GM21390 (cell line): ENCODE results near the gene ZBTB7A.

Experiments
- ATAC-seq: cut with Tn5 transposase; IDR thresholded peaks from one replicate; pipeline ENCODE4 v1.9.1; 2021; ENCODE audit not compliant: unreplicated experiment

ZBTB7A gene

GRCh38 chr19:4066682-4067395, at the start of gene ZBTB7A:
TSS of gene ZBTB7A (minus strand) at chr19:4066899. CDS start at chr19:4055232, 11,667 bp downstream.
- no peak for ATAC-seq

GRCh38 chr19:4115818-4116385, 49.2 kb upstream of the ZBTB7A start:
- ATAC-seq = no peak

GRCh38 chr19:4115050-4115817, 48.5 kb upstream of the ZBTB7A start:
- ATAC-seq = peak; percentile 69

- no peak for ATAC-seq
Observed at GRCh38 chr19:4114181-4114580, 47.5 kb upstream of the ZBTB7A start.

GRCh38 chr19:4113398-4114088, 46.8 kb upstream of the ZBTB7A start:
- no peak for ATAC-seq

- no peak for ATAC-seq
Observed at GRCh38 chr19:4112367-4112766, 45.7 kb upstream of the ZBTB7A start.

GRCh38 chr19:4109626-4109945, 42.9 kb upstream of the ZBTB7A start:
- ATAC-seq = no peak

- ATAC-seq = peak; percentile 52
Observed at GRCh38 chr19:4108767-4109625, 42.3 kb upstream of the ZBTB7A start.

GRCh38 chr19:4103080-4103433, 36.4 kb upstream of the ZBTB7A start:
- no peak for ATAC-seq

- ATAC-seq = no peak
Observed at GRCh38 chr19:4102339-4103079, 35.8 kb upstream of the ZBTB7A start.

GRCh38 chr19:4101496-4101770, 34.7 kb upstream of the ZBTB7A start:
- ATAC-seq = no peak

GRCh38 chr19:4100647-4101495, 34.2 kb upstream of the ZBTB7A start:
- no peak for ATAC-seq

GRCh38 chr19:4099041-4099764, 32.5 kb upstream of the ZBTB7A start:
- no peak for ATAC-seq

GRCh38 chr19:4098493-4098892, 31.8 kb upstream of the ZBTB7A start:
- ATAC-seq = no peak

- ATAC-seq = no peak
Observed at GRCh38 chr19:4097501-4097900, 30.8 kb upstream of the ZBTB7A start.

GRCh38 chr19:4096049-4096892, 29.6 kb upstream of the ZBTB7A start:
- no peak for ATAC-seq

GRCh38 chr19:4095488-4095844, 28.8 kb upstream of the ZBTB7A start:
- no peak for ATAC-seq
